Measurements from ENCODE around the gene NOTCH1.

Gene NOTCH1

GRCh38 chr9:136539427-136540421 lies 6.1 kb downstream of the NOTCH1 start:
- DNase-seq (ENCODE audit: low spot score): no peak
- Histone ChIP-seq H2BK12ac (ENCODE audit: low read length) (no peak overlapping the region), H4K91ac (ENCODE audit: low read depth, low read length, poor library complexity) (no peak overlapping the region), H2BK5ac (ENCODE audit: low read length) (no peak overlapping the region), H3K23ac (ENCODE audit: low read depth, low read length, poor library complexity) (peak overlapping the region; percentile 22), H3K79me1 (ENCODE audit: low read depth, low read length) (peaks cover 60% of the 10 kb centered on the region), H3K27me3 (ENCODE audit: control insufficient read depth in 3 of 3, insufficient read depth in 3 of 3, low read depth in 1 of 3, low read length in 3 of 3) (no peaks in the 10 kb centered on the region), H3K4me2 (ENCODE audit: insufficient read depth, low read length, poor library complexity, severe bottlenecking) (no peak overlapping the region), H2BK120ac (ENCODE audit: low read depth, low read length) (no peak overlapping the region), H4K8ac (ENCODE audit: low read depth, low read length) (no peak overlapping the region), H3K4ac (ENCODE audit: low read length) (no peak overlapping the region), H3K4me1 (ENCODE audit: control insufficient read depth in 2 of 2, insufficient read depth in 1 of 2, low read depth in 1 of 2, low read length in 2 of 2) (peaks cover 27 to 41% of the 10 kb centered on the region in 2 donors), H3K36me3 (replicated peaks in 1 of 2; ENCODE audit: control insufficient read depth in 2 of 2, insufficient read depth in 2 of 2, low read length in 2 of 2) (peaks cover 37 to 78% of the 10 kb centered on the region in 2 donors), H3K27ac (replicated peaks; ENCODE audit: low read length) (no peak overlapping the region), H3K14ac (ENCODE audit: low read length) (no peak overlapping the region), H3K9ac (ENCODE audit: low read depth, low read length, poor library complexity) (peak overlapping the region; percentile 64), H3K4me3 (ENCODE audit: low read length in 2 of 2) (no peak overlapping the region), H2AK5ac (ENCODE audit: low read depth, low read length) (peak overlapping the region; percentile 1), H3K9me3 (replicated peaks in 1 of 2; ENCODE audit: control insufficient read depth in 2 of 2, insufficient read depth in 1 of 2, low read depth in 1 of 2, low read length in 2 of 2) (no peaks in the 10 kb centered on the region), H2AFZ (ENCODE audit: low read length) (no peak overlapping the region), H2BK15ac (ENCODE audit: low read length) (no peak overlapping the region), H3K18ac (ENCODE audit: low read length) (peak overlapping the region; percentile 84)
- no CpG with 5 or more reads among the region's 33 CpGs for WGBS, 2 donors (ENCODE audit: extremely low coverage in 2 of 2, insufficient read length in 2 of 2, insufficient replicate concordance in 1 of 2)

GRCh38 chr9:136538599-136539426 lies 7.0 kb downstream of the NOTCH1 start:
- no peak overlapping the region for H3K4ac ChIP-seq (ENCODE audit: low read length)
- H4K8ac ChIP-seq (ENCODE audit: low read depth, low read length): no peak overlapping the region
- no peak overlapping the region for H2AFZ ChIP-seq (ENCODE audit: low read length)
- WGBS, 2 donors (ENCODE audit: extremely low coverage in 2 of 2, insufficient read length in 2 of 2, insufficient replicate concordance in 1 of 2): no CpG with 5 or more reads among the region's 24 CpGs
- no peak overlapping the region for H2BK12ac ChIP-seq (ENCODE audit: low read length)
- H2AK5ac ChIP-seq (ENCODE audit: low read depth, low read length): no peak overlapping the region
- H2BK120ac ChIP-seq (ENCODE audit: low read depth, low read length): no peak overlapping the region
- no peak overlapping the region for H3K14ac ChIP-seq (ENCODE audit: low read length)
- H4K91ac ChIP-seq (ENCODE audit: low read depth, low read length, poor library complexity): no peak overlapping the region
- H2BK15ac ChIP-seq (ENCODE audit: low read length): no peak overlapping the region
- no peak overlapping the region for H3K4me2 ChIP-seq (ENCODE audit: insufficient read depth, low read length, poor library complexity, severe bottlenecking)
- peaks cover 44 to 80% of the 10 kb centered on the region in 2 donors for H3K36me3 ChIP-seq (replicated peaks in 1 of 2; ENCODE audit: control insufficient read depth in 2 of 2, insufficient read depth in 2 of 2, low read length in 2 of 2)
- H3K79me1 ChIP-seq (ENCODE audit: low read depth, low read length): peaks cover 59% of the 10 kb centered on the region
- no peak overlapping the region for H3K27ac ChIP-seq (replicated peaks; ENCODE audit: low read length)
- peaks cover 19 to 38% of the 10 kb centered on the region in 2 donors for H3K4me1 ChIP-seq (ENCODE audit: control insufficient read depth in 2 of 2, insufficient read depth in 1 of 2, low read depth in 1 of 2, low read length in 2 of 2)
- no peak overlapping the region for H3K9ac ChIP-seq (ENCODE audit: low read depth, low read length, poor library complexity)
- H3K4me3 ChIP-seq (ENCODE audit: low read length in 2 of 2): no peak overlapping the region
- no peaks in the 10 kb centered on the region for H3K9me3 ChIP-seq (replicated peaks in 1 of 2; ENCODE audit: control insufficient read depth in 2 of 2, insufficient read depth in 1 of 2, low read depth in 1 of 2, low read length in 2 of 2)
- H3K18ac ChIP-seq (ENCODE audit: low read length): no peak overlapping the region
- no peak overlapping the region for H2BK5ac ChIP-seq (ENCODE audit: low read length)
- no peaks in the 10 kb centered on the region for H3K27me3 ChIP-seq (ENCODE audit: control insufficient read depth in 3 of 3, insufficient read depth in 3 of 3, low read depth in 1 of 3, low read length in 3 of 3)
- DNase-seq (ENCODE audit: low spot score): no peak
- H3K23ac ChIP-seq (ENCODE audit: low read depth, low read length, poor library complexity): no peak overlapping the region

- Histone ChIP-seq H2AFZ (ENCODE audit: low read length) (no peak overlapping the region), H3K27me3 (ENCODE audit: control insufficient read depth in 3 of 3, insufficient read depth in 3 of 3, low read depth in 1 of 3, low read length in 3 of 3) (no peaks in the 10 kb centered on the region), H3K18ac (ENCODE audit: low read length) (peak overlapping the region; percentile 63), H4K91ac (ENCODE audit: low read depth, low read length, poor library complexity) (no peak overlapping the region), H3K9ac (ENCODE audit: low read depth, low read length, poor library complexity) (no peak overlapping the region), H3K4me2 (ENCODE audit: insufficient read depth, low read length, poor library complexity, severe bottlenecking) (no peak overlapping the region), H3K27ac (replicated peaks; ENCODE audit: low read length) (no peak overlapping the region), H4K8ac (ENCODE audit: low read depth, low read length) (no peak overlapping the region), H3K14ac (ENCODE audit: low read length) (no peak overlapping the region), H3K23ac (ENCODE audit: low read depth, low read length, poor library complexity) (no peak overlapping the region), H3K4me1 (ENCODE audit: control insufficient read depth in 2 of 2, insufficient read depth in 1 of 2, low read depth in 1 of 2, low read length in 2 of 2) (peaks cover 12 to 31% of the 10 kb centered on the region in 2 donors), H3K36me3 (replicated peaks in 1 of 2; ENCODE audit: control insufficient read depth in 2 of 2, insufficient read depth in 2 of 2, low read length in 2 of 2) (peaks cover 45 to 78% of the 10 kb centered on the region in 2 donors), H3K4ac (ENCODE audit: low read length) (no peak overlapping the region), H2BK120ac (ENCODE audit: low read depth, low read length) (no peak overlapping the region), H2BK12ac (ENCODE audit: low read length) (no peak overlapping the region), H2AK5ac (ENCODE audit: low read depth, low read length) (no peak overlapping the region), H3K79me1 (ENCODE audit: low read depth, low read length) (peaks cover 58% of the 10 kb centered on the region), H2BK5ac (ENCODE audit: low read length) (no peak overlapping the region), H3K9me3 (replicated peaks in 1 of 2; ENCODE audit: control insufficient read depth in 2 of 2, insufficient read depth in 1 of 2, low read depth in 1 of 2, low read length in 2 of 2) (no peaks in the 10 kb centered on the region), H3K4me3 (ENCODE audit: low read length in 2 of 2) (no peak overlapping the region), H2BK15ac (ENCODE audit: low read length) (no peak overlapping the region)
- no peak for DNase-seq (ENCODE audit: low spot score)
- WGBS, 2 donors (ENCODE audit: extremely low coverage in 2 of 2, insufficient read length in 2 of 2, insufficient replicate concordance in 1 of 2): no CpG with 5 or more reads among the region's 21 CpGs
These were observed 7.8 kb downstream of the NOTCH1 start for GRCh38 chr9:136537896-136538598.
